GM21447 (cell line): ENCODE results near the gene MSL1.

Experiments
- ATAC-seq: cut with Tn5 transposase; IDR thresholded peaks from one replicate; pipeline ENCODE4 v1.9.1; 2021; ENCODE audit not compliant: unreplicated experiment

Gene MSL1

DNA sequence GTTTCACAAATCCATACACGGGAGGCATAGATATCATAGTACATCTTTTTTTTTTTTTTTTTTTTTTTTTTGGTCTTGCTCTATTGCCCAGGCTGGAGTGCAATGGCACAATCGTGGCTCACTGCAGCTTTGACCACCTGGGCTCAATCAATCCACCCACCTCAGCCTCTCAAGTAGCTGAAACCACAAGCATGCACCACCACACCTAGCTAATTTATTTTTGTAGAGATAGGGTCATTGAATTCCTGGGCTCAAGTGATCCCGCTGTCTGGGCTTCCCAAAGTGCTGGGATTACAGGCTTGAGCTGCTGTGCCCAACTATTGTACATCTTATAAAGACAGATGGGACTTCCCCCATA lies 52.0 kb downstream of the MSL1 start:
- ATAC-seq = no peak

DNA sequence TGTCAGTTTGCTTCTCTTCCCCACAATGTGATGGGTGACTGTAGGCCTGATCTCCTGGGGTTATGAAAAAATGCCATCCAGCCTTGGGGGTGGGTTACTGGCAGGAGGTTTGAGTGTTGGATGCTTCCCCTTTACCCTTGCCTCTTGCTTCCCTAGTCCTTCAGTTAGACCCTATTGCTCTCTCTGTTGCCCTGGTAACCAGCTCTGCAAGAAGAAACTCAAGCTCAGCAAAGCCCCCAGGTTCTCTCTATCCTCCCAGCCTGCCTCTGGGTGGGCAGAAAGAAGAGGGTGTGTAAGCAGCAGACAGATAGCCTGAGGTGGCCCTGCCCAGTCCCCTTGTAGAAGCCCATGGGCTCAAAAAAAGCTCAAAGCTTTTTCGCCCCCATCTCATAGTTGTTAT lies 52.7 kb downstream of the MSL1 start:
- ATAC-seq = no peak

DNA sequence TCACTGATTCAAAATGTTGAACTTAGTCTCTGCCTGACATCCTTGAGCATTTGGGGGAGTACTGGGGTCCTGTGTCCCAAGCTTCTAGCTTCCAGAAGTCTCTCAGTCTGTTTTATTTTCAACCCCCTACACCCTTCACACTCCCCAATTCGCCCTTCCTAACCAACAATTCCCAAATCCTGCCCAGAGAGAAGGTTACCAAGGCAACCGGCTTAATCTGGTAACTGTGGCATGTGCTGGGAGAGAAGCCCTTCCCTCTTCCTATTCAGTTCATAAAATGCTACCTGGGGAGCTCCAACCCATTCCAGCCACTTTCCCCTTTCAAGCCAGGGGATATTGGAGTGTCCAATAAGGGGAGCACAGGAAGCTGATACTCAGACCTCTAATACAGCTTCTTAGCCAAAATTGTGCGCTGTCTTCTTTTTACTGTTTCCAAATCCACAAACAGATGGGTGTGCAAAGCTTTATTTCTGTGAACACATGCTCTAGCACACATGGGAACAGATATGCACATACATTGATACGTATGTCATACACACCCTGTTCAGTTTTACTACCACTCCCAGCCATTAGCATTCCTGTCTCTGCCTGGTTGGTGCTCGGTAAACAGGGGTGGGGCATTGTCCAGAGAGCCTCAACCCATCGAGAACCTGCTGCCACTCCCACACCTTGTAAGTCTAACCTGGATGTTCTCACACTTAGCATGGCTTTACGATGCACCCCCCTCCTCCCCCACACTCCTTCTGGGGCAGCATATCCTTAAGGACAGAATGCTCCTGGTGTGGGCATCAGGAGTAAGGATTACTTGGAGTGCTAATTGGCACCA lies 54.4 kb downstream of the MSL1 start:
- ATAC-seq = no peak

DNA sequence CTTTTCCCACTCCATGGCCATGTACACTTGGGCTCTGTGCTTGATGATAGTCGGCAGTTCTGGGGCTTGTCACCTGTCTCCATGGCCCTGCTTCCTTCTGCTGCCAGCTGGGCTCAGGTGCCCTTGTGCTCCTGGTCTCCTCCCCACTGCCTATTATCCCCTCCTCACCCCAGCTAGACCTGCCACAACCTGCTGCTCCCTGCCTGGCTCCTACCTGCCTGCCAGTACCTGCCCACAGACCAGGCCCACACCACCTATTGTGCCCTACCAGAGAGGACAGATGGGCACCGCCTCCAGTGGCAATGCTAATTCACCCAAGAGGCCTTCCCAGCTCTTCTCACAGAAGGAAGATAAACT lies 55.0 kb downstream of the MSL1 start:
- ATAC-seq = no peak

DNA sequence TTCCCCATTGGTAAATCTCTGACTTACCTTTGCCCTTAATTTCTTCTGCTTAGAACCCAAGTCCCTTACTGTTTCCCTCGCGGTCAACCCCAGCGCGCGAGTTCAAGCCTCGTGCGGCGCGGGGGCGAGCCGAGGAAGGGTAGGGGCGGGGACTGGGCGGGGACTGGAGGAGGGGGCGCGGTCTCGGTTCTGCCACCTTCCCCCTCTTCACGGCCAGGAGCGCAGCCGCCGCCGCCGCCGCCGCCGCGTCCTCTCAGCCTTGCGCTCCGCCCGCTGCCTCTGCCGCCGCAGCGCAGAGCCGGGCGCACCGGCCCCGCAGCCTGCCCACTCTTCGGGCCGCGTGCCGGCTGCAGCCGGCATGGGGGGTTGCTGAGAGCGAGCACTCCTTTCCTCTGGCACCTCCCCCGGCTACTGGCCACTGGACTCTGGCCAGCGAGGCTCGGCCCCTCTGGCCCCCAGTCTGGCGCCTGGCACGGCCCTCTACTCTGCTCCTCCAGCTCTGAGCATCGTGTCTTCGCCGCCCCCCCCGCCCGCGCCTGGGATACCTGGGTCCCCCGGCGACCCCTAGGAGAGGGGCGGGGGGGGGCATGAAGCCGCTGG lies 55.6 kb downstream of the MSL1 start, which contains the start of gene RAPGEFL1:
TSS of gene RAPGEFL1 (plus strand) at position 196 of the 600 bp plus-strand sequence. CDS start at position 588, 392 bp downstream.
- no peak for ATAC-seq

DNA sequence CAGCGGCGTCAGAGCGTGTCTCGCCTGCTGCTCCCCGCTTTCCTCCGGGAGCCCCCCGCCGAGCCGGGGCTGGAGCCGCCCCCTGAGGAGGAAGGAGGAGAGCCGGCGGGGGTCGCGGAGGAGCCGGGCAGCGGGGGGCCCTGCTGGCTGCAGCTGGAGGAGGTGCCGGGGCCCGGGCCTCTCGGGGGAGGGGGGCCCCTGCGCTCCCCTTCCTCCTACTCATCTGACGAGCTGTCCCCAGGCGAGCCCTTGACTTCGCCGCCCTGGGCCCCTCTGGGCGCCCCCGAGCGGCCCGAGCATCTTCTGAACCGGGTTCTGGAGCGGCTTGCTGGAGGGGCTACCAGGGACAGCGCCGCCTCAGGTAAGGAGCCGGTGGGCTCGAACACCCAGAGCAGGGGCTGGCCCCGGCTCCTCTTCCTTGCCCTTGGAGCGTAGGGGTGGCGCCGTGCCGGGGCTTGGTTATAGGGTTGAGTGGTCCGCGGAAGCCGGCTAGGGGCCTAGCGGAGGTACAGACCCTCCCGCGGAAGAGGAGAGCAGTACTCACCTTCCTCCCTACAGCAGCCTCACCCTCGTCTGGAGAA lies 56.3 kb downstream of the MSL1 start:
- ATAC-seq = no peak

DNA sequence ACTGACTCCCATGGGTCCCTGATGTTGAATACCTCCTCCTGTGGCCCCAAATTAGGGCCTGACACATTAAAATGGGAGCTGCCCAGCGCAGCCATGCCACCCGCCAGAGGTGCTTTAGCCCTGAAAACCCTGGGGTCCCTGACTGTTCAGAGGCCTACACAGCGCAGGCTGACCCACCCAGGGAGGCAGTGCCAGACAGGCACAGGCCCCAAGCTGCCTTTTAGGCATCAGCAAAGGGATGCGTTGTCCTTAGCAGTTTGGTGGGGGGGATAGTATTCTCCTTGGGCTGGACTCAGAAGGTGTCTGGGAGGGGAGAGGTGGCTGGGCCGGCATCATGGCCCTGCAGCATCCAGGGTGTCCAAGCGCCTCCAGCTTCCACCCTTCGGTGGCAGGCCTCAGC lies 56.9 kb downstream of the MSL1 start:
- ATAC-seq = no peak

DNA sequence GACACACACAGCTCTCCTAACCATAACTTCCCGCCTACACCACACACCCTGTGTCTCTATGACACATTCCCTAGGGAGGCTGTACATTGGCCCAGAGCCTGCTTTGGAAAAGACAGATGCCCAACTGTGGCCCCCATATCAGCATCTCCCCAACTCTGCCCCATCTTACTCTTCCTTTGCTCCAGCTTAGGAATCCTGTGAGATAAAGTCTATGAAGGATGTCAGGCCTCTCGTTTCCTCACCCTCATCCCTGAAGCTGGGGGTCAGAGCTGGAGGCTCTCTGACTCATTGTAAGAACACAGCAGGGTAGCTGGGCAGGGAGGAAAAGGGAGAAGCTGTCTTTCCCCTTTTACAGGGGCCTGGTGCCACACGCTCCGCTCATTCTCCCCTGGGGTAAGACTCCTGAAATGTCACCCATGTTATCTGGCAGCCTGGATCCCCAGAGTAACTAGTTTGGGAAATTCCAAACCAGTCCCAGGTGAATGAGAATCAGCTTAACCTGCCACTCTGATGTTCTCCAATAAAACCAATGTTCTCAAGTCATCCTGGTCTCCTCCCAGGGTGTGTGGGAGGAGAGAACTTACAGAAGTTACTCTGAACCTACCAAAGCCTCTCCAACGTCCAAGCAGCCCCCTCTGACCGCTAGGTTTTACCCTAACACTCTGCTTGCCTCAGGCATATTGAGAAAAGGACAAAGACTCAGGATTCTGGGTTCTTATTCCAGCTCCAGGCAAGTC lies 58.3 kb downstream of the MSL1 start:
- no peak for ATAC-seq

DNA sequence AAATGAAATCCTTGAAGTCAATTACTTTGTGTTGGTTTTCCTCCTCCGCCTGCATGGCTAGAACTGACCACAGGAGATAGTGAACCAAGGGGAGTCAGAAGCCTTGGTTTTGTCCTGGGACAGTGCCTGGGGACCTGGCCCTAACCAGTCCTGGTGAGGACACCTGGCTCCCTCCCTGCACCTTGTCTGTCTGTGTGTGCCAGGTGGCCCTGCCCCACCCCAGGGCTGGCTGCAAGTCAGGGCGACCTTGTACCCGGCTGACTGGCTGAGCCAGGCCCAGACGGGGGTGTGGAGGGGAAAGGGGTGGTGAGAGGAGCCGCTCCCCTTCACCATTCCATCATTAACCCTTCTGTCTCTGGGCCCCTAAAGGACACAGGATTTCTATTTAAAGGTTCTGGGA lies 58.9 kb downstream of the MSL1 start:
- ATAC-seq = no peak

DNA sequence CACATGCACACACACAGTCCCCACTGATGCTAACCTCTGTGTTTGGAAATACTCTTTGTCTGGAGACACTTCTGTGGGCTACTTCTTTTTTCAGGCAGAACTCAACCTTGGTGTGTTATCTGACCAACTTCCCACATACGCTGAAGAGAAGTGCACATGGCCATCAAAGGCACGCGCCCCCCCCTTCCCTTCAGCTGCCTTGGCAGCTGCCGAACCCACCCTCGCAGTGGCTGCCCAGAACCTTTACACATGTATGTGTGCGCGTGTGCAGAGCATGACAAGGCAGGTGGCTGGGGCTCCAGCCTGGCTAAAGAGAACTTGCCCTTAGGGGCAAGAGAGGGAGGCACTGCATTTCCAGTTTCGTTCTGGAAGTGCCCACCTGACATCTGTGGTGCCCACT lies 59.4 kb downstream of the MSL1 start:
- no peak for ATAC-seq

DNA sequence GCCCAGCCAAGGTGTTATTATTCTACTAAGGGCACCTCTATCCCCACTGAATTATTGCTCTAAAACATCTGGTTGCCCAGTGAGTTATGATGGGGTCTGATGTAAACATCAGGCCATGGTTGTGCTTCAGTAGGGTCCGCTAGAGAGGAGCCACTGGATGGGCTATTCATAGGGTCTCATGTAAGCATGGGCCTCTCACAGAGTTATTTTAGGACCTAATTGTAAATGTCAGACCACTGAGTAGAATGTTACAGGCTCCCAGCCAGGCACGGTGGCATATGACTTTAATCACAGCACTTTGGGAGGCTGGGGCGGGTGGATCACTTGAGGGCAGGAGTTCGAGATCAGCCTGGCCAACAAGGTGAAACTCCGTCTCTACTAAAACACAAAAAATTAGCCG lies 60.8 kb downstream of the MSL1 start:
- no peak for ATAC-seq
